K562 (cell line): Measurements from ENCODE around the gene EIF4E1B.

Source experiments
- CTCF ChIP-seq, 3 experiments: IDR thresholded peaks in 2 of 3; conservative IDR thresholded peaks in 1 of 3; 2 replicates each; pipeline ENCODE4 v1.5.1; 2011 to 2012; ENCODE audit warnings: low read length in 3 of 3, mild to moderate bottlenecking in 3 of 3, control low read depth in 2 of 3, improper control_type of control experiment in 1 of 3, inconsistent platforms in 1 of 3, low read depth in 1 of 3, mixed read lengths in 1 of 3, moderate library complexity in 1 of 3; ENCODE audit not compliant: insufficient read depth in 2 of 3
- POLR2A ChIP-seq: fragments of 450-650 bp; conservative IDR thresholded peaks from 2 replicates; pipeline ENCODE4 v1.6.1; 2016

- TF ChIP-seq CTCF (IDR thresholded peaks at IDR 0.05 in 2 of 3, conservative IDR thresholded peaks at IDR 0.05 in 1 of 3; ENCODE audit: insufficient read depth in 2 of 3, low read depth in 1 of 3, low read length in 3 of 3) (no peak), POLR2A (no peak)
Observed at GRCh38 chr5:176589039-176589769, 41.3 kb upstream of the EIF4E1B start.
